Astrocyte (in vitro differentiated cells and primary cell): ENCODE data around the gene LRP1B.

Experiments
- CTCF ChIP-seq: IDR thresholded peaks from 2 replicates; pipeline ENCODE4 v1.5.1; 2011; ENCODE audit warnings: low read depth, mild to moderate bottlenecking, inconsistent platforms, low read length, moderate library complexity; ENCODE audit not compliant: insufficient read depth
- EZH2 ChIP-seq: IDR thresholded peaks from 2 replicates; pipeline ENCODE4 v1.6.1; 2012; ENCODE audit warnings: mild to moderate bottlenecking, low read length, inconsistent platforms; ENCODE audit not compliant: insufficient read depth

GRCh38 chr2:141741652-141742051, 389.2 kb downstream of the LRP1B start:
- no peak for TF ChIP-seq CTCF
- no peak for TF ChIP-seq EZH2
